Stimulated activated CD8-positive, alpha-beta memory T cell treated with anti-CD3 and anti-CD28 coated beads, Interleukin-4, amount 100 ng/mL, for 48 hours (primary cell): ENCODE data around the gene PGBD2.
"Not testable (repeated sequence)": the region's sequence is repeated elsewhere in the genome, so short reads cannot be mapped to it uniquely, and the experiment has no call there.

ENCODE experiments used
- DNase-seq: peaks from one replicate; pipeline ENCODE4 v3.0.0-alpha.2; 2020

Gene PGBD2

GRCh38 chr1:248906009-248906752, at the start of gene PGBD2:
PGBD2 (plus strand) TSS chr1:248906235; CDS start chr1:248913863, 7,628 bp downstream.
- DNase-seq = peak; percentile 99

GRCh38 chr1:248857201-248857600, 48.8 kb upstream of the PGBD2 start:
- DNase-seq = no peak

GRCh38 chr1:248857749-248858095, 48.3 kb upstream of the PGBD2 start:
- no peak for DNase-seq

GRCh38 chr1:248858096-248858890, 47.7 kb upstream of the PGBD2 start:
- DNase-seq = peak; percentile 52

GRCh38 chr1:248858891-248859889, 46.8 kb upstream of the PGBD2 start, which contains the start of gene ZNF692:
ZNF692 (minus strand) TSS chr1:248859085; CDS start chr1:248858309, 776 bp downstream.
- peak; percentile 97 for DNase-seq

GRCh38 chr1:248860007-248860406, 46.0 kb upstream of the PGBD2 start:
- no peak for DNase-seq

- no peak for DNase-seq
These were observed 44.4 kb upstream of the PGBD2 start for GRCh38 chr1:248861616-248862015.

- DNase-seq = no peak
These were observed 43.4 kb upstream of the PGBD2 start for GRCh38 chr1:248862695-248862997.

- peak; percentile 89 for DNase-seq
These were observed 42.8 kb upstream of the PGBD2 start for GRCh38 chr1:248862998-248863881.

- DNase-seq = no peak
These were observed 34.1 kb upstream of the PGBD2 start for GRCh38 chr1:248871837-248872401.

GRCh38 chr1:248872752-248873408, 33.2 kb upstream of the PGBD2 start:
- DNase-seq = peak; percentile 81

- DNase-seq = peak; percentile 99
These were observed 32.5 kb upstream of the PGBD2 start for GRCh38 chr1:248873409-248873992.

GRCh38 chr1:248873993-248874533, 32.0 kb upstream of the PGBD2 start:
- peak; percentile 94 for DNase-seq

- DNase-seq = no peak
These were observed 24.8 kb upstream of the PGBD2 start for GRCh38 chr1:248881261-248881660.

- DNase-seq = not testable (repeated sequence)
These were observed 23.6 kb upstream of the PGBD2 start for GRCh38 chr1:248882427-248882826.

GRCh38 chr1:248884632-248885295, 21.3 kb upstream of the PGBD2 start:
- DNase-seq = no peak

GRCh38 chr1:248885646-248886045, 20.4 kb upstream of the PGBD2 start:
- no peak for DNase-seq

- DNase-seq = no peak
These were observed 19.7 kb upstream of the PGBD2 start for GRCh38 chr1:248886237-248886895.

- not testable (repeated sequence) for DNase-seq
These were observed 16.2 kb upstream of the PGBD2 start for GRCh38 chr1:248889914-248890243.
